ENCODE results near the gene COG8. TPM values are rescaled to one million over a fixed set of nuclear protein-coding genes. Genes with fewer than 3 reads are reported as not detected.

The COG8 gene
- total and polyA plus RNA-seq, 4 donors = 11.2 to 37.4 (median 24.2) TPM

- H3K9ac ChIP-seq (ENCODE audit: low read depth in 1 of 2, low read length in 2 of 2) = no peak overlapping the region
- no peak overlapping the region for H3K4me3 ChIP-seq (ENCODE audit: low read depth in 1 of 3, low read length in 3 of 3)
- DNase-seq (ENCODE audit: low spot score) = no peak
- H3K27me3 ChIP-seq (ENCODE audit: control insufficient read depth in 4 of 4, insufficient read depth in 4 of 4, low read length in 3 of 4) = no peaks in the 10 kb centered on the region
- peaks cover 23 to 34% (median 27%) of the 10 kb centered on the region in 4 donors for H3K36me3 ChIP-seq (ENCODE audit: control insufficient read depth in 4 of 4, insufficient read depth in 3 of 4, low read depth in 1 of 4, low read length in 3 of 4)
- H3K27ac ChIP-seq (ENCODE audit: low read depth in 1 of 2, low read length in 2 of 2) = peak overlapping the region; percentile 75 to 80
- H3K4me1 ChIP-seq (ENCODE audit: control insufficient read depth in 4 of 4, insufficient read depth in 4 of 4, low read length in 3 of 4) = peaks cover 16 to 66% (median 52%) of the 10 kb centered on the region in 4 donors
- 55% methylated on average over 17 of the region's 17 CpGs for WGBS
- no peak for TF ChIP-seq FOXA1 (IDR thresholded peaks at IDR 0.05)
- TF ChIP-seq HNF4A (conservative IDR thresholded peaks at IDR 0.05) = peak; percentile 61 to 69
- no peak for TF ChIP-seq TAF1 (conservative IDR thresholded peaks at IDR 0.05)
- no peak for TF ChIP-seq YY1 (IDR thresholded peaks at IDR 0.05)
- TF ChIP-seq, protein P1, sequence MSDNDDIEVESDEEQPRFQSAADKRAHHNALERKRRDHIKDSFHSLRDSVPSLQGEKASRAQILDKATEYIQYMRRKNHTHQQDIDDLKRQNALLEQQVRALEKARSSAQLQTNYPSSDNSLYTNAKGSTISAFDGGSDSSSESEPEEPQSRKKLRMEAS (IDR thresholded peaks at IDR 0.05) = no peak
- peak in 1 of 2 donors; percentile 81 for TF ChIP-seq RXRA (IDR thresholded peaks at IDR 0.05)
- TF ChIP-seq ATF3 (IDR thresholded peaks at IDR 0.05) = no peak
- TF ChIP-seq JUND (IDR thresholded peaks at IDR 0.05) = no peak
- TF ChIP-seq SP1 (IDR thresholded peaks at IDR 0.05) = peak; percentile 25
- no peak for TF ChIP-seq RAD21 (IDR thresholded peaks at IDR 0.05)
- TF ChIP-seq EGR1 (IDR thresholded peaks at IDR 0.05; ENCODE audit: low read depth in 2 of 2) = no peak
- no peak for TF ChIP-seq FOXA2 (IDR thresholded peaks at IDR 0.05)
- no peak for TF ChIP-seq CTCF (IDR thresholded peaks at IDR 0.05; ENCODE audit: low read depth, low read length, missing input control)
- TF ChIP-seq NR2F2 (IDR thresholded peaks at IDR 0.05) = no peak
- TF ChIP-seq GABPA (IDR thresholded peaks at IDR 0.05 in 1 of 2, conservative IDR thresholded peaks at IDR 0.05 in 1 of 2) = no peak
- no peak for TF ChIP-seq ZBTB33 (IDR thresholded peaks at IDR 0.05)
- TF ChIP-seq HNF4G (IDR thresholded peaks at IDR 0.05) = no peak
- TF ChIP-seq REST (IDR thresholded peaks at IDR 0.05) = no peak
- H3K9me3 ChIP-seq (ENCODE audit: control insufficient read depth in 4 of 4, low read length in 3 of 4) = no peaks in the 10 kb centered on the region
Measured at GRCh38 chr16:69316595-69317034, 22.7 kb downstream of the COG8 start.
